GM18873 (cell line): Measurements from ENCODE around the gene DONSON.
A peak's percentile ranks its signal among the peaks of the same experiment; 100 is the strongest.

Experiments used
- ATAC-seq: cut with Tn5 transposase; IDR thresholded peaks from one replicate; pipeline ENCODE4 v1.9.1; 2021; ENCODE audit warnings: mild to moderate bottlenecking, moderate library complexity, moderate number of reproducible peaks; ENCODE audit not compliant: unreplicated experiment, low FRiP score

The DONSON gene

DNA sequence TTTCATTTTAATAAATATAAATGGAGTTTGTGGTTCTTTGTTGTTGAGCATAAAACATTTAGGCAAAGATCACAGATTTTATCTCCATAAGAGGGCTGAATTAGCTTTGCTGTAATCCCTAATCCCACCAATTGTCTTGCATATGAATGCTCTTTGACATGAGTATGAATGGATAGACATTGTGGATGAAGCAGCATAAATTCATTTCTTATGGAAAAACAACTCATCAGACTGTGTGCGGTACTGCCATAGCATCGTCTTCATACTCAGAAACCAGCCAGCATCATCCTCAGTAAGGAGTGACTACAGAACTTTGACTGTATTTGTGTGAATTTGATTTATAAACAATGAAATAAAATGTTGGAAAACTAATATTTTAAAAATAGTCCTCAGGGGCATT lies 26.1 kb downstream of the DONSON start:
- ATAC-seq = no peak

DNA sequence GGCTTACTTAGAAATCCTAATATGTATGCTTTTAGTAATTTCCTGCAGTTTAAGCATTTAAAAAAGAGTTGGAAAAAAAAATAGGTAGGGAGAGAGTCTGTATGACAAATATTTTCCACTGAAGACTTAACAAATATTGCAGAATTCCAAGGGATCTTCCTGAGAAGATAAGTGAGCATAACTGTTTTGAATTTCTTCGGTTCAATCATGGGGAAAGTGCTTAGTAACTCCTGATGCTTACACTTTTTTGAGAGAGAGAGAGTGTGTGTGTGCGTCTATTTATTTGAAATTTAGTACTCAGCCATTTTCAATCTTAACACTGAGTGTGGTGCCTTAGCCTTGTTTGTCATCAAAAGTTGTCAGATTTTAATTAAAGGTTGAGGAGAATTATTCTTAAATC lies 27.1 kb downstream of the DONSON start:
- ATAC-seq = no peak

DNA sequence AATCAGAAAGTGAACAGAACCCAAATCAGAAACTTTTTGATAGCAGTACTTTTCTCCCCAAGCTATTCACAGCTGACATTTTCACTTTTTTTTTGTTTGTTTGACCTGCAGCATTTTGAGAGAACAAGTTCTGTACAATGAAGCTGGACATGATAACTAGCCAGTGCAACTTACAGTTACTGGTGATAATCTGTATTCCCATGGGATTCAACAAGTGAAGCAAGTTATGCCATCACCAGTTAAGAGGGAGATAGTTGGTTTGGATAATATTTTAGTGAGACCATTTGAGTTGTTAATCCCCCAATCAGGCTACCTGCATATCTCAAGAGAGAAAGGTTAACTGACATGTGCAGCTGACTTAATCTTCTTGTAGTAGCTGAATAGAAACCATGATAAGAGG lies 27.5 kb downstream of the DONSON start:
- no peak for ATAC-seq

DNA sequence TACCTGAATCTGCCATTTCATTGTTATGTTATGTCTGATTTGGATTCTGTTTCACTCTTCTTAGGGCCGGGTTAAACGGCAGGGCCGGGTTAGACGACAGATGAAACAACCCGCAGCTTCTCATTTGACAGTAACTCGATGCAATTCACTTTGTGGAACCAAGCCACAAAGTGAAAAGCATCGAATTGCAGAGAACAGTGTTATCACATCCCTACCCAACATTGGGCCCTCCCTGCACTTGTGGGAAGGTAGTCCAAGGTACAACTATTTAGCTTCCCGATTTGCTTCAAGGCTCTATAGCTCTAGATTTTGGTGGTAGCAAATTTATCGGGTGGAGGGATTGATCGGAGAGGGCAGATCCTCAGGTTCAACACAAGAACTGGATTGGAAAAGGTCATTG lies 28.7 kb downstream of the DONSON start:
- no peak for ATAC-seq

DNA sequence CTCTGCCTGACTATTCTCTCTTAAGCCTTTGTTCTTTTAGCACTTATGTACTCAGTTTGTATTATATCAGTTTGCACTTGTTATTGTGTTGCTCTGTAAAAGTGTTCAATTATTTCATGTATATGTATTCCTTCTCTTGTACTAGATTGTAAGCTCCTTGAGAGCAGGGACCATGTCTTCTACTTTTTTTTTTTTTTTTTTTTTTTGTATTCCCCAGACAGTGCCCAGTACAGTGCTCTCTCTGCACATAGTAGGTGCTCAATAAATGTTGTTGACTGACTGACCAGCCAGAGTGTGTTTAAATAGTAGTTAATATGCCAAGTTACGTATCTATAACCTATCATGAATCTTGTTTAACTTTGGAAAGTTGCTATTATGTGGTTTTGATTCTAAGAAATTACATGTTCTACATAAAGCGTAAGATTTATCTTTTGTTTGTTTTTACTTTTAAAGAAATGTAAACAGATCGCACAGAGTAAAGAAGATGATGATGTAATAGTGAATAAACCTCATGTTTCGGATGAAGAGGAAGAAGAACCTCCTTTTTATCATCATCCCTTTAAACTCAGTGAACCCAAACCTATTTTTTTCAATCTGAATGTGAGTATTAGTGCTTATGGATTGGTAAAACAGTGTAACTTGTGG lies 29.6 kb downstream of the DONSON start:
- no peak for ATAC-seq

DNA sequence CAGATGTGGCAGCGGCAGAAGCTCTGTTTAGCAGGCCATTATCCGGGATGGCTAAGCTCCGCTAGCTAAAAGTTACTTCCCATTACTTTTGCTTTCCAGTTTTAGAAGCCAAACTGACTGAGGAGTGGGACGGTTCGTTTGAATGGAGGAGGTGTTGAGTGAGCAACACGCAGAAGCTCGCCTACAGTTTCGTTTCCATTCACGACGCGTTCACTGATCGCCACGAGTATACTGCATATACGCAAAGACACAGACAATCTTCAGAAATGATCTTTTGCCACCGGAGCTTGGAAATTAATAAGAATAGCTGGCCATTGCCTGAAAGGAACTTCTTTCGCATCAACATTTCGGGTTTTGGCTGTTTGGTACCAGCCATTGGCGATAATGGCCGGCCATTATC lies 31.0 kb downstream of the DONSON start:
- no peak for ATAC-seq

DNA sequence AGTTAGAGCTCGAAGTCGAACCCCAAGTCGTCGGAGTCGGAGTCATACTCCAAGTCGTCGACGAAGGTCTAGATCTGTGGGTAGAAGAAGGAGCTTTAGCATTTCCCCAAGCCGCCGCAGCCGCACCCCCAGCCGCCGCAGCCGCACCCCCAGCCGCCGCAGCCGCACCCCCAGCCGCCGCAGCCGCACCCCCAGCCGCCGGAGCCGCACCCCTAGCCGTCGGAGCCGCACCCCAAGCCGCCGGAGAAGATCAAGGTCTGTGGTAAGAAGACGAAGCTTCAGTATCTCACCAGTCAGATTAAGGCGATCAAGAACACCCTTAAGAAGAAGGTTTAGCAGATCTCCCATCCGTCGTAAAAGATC lies 33.5 kb downstream of the DONSON start:
- ATAC-seq = no peak

DNA sequence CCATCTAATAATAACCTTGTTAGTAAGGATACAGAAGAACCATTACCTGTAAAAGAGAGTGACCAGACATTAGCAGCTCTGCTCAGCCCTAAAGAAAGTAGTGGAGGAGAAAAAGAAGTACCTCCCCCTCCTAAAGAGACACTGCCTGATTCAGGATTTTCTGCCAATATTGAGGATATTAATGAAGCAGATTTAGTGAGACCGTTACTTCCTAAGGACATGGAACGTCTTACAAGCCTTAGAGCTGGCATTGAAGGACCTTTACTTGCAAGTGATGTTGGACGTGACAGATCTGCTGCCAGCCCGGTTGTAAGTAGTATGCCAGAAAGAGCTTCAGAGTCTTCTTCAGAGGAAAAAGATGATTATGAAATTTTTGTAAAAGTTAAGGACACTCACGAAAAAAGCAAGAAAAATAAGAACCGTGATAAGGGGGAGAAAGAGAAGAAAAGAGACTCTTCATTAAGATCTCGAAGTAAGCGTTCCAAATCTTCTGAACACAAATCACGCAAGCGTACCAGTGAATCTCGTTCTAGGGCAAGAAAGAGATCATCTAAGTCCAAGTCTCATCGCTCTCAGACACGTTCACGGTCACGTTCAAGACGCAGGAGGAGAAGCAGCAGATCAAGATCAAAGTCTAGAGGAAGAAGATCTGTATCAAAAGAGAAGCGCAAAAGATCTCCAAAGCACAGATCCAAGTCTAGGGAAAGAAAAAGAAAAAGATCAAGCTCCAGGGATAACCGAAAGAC lies 34.1 kb downstream of the DONSON start:
- ATAC-seq = no peak

DNA sequence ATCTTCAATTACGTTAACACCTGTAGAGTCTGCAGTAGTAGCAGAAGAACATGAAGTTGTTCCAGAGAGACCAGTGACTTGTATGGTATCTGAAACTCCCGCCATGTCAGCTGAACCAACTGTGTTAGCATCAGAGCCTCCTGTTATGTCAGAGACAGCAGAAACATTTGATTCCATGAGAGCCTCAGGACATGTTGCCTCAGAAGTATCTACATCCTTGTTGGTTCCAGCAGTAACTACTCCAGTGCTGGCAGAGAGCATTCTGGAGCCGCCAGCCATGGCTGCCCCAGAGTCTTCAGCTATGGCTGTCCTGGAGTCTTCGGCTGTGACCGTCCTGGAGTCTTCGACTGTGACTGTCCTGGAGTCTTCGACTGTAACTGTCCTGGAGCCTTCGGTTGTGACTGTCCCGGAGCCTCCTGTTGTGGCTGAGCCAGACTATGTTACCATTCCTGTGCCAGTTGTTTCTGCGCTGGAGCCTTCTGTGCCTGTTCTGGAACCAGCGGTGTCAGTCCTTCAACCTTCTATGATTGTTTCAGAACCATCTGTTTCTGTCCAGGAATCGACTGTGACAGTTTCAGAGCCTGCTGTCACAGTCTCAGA lies 35.4 kb downstream of the DONSON start:
- no peak for ATAC-seq

DNA sequence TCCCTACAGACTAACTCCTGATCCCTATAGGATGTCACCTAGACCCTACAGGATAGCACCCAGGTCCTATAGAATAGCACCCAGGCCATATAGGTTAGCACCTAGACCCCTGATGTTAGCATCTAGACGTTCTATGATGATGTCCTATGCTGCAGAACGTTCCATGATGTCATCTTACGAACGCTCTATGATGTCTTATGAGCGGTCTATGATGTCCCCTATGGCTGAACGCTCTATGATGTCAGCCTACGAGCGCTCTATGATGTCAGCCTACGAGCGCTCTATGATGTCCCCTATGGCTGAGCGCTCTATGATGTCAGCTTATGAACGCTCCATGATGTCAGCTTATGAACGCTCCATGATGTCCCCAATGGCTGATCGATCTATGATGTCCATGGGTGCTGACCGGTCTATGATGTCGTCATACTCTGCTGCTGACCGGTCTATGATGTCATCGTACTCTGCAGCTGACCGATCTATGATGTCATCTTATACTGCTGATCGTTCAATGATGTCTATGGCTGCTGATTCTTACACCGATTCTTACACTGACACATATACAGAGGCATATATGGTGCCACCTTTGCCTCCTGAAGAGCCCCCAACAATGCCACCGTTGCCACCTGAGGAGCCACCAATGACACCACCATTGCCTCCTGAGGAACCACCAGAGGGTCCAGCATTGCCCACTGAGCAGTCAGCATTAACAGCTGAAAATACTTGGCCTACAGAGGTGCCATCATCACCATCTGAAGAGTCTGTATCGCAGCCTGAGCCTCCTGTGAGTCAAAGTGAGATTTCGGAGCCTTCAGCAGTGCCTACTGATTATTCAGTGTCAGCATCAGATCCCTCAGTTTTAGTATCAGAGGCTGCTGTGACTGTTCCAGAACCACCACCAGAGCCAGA lies 36.1 kb downstream of the DONSON start:
- ATAC-seq = no peak

DNA sequence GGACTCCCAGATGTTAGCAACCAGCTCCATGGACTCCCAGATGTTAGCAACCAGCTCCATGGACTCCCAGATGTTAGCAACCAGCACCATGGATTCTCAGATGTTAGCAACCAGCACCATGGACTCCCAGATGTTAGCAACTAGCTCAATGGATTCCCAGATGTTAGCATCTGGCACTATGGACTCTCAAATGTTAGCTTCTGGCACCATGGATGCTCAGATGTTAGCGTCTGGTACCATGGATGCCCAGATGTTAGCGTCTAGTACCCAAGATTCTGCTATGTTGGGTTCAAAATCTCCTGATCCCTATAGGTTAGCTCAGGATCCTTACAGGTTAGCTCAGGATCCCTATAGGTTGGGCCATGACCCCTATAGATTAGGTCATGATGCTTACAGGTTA lies 36.8 kb downstream of the DONSON start:
- no peak for ATAC-seq

DNA sequence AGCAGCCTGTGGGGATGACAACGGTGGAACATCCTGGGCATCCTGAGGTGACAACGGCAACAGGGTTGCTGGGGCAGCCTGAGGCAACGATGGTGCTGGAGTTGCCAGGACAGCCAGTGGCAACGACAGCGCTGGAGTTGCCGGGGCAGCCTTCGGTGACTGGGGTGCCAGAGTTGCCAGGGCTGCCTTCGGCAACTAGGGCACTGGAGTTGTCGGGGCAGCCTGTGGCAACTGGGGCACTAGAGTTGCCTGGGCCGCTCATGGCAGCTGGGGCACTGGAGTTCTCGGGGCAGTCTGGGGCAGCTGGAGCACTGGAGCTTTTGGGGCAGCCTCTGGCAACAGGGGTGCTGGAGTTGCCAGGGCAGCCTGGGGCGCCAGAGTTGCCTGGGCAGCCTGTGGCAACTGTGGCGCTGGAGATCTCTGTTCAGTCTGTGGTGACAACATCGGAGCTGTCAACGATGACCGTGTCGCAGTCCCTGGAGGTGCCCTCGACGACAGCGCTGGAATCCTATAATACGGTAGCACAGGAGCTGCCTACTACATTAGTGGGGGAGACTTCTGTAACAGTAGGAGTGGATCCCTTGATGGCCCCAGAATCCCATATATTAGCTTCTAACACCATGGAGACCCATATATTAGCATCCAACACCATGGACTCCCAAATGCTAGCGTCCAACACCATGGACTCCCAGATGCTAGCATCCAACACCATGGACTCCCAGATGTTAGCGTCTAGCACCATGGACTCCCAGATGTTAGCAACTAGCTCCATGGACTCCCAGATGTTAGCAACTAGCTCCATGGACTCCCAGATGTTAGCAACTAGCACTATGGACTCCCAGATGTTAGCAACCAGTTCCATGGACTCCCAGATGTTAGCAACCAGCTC lies 37.5 kb downstream of the DONSON start:
- no peak for ATAC-seq

DNA sequence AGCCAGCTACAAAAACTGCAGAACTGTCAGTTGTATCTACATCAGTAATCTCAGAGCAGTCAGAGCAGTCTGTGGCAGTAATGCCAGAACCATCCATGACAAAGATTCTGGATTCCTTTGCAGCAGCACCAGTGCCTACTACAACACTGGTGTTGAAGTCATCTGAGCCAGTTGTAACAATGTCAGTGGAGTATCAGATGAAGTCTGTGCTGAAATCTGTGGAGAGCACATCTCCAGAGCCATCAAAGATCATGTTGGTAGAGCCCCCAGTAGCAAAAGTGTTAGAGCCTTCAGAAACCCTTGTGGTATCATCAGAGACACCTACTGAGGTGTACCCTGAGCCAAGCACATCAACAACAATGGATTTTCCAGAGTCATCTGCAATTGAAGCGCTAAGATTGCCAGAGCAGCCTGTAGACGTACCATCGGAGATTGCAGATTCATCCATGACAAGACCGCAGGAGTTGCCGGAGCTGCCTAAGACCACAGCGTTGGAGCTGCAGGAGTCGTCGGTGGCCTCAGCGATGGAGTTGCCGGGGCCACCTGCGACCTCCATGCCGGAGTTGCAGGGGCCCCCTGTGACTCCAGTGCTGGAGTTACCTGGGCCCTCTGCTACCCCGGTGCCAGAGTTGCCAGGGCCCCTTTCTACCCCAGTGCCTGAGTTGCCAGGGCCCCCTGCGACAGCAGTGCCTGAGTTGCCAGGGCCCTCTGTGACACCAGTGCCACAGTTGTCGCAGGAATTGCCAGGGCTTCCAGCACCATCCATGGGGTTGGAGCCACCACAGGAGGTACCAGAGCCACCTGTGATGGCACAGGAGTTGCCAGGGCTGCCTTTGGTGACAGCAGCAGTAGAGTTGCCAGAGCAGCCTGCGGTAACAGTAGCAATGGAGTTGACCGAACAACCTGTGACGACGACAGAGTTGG lies 38.4 kb downstream of the DONSON start:
- no peak for ATAC-seq

DNA sequence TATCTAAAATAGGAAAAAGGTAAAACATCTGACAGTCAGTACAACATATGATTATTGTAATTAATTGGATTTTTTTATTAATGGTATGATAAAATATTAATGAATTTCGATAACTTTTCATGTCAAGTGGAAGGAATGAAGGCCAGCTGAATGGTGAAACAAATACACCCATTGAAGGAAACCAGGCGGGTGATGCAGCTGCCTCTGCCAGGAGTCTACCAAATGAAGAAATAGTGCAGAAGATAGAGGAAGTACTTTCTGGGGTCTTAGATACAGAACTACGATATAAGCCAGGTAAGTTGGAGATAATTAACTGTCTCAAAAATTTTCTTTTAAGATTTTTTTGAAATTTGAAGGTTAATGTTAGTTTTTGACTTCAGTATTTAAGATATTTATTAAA lies 42.4 kb downstream of the DONSON start:
- ATAC-seq = no peak

DNA sequence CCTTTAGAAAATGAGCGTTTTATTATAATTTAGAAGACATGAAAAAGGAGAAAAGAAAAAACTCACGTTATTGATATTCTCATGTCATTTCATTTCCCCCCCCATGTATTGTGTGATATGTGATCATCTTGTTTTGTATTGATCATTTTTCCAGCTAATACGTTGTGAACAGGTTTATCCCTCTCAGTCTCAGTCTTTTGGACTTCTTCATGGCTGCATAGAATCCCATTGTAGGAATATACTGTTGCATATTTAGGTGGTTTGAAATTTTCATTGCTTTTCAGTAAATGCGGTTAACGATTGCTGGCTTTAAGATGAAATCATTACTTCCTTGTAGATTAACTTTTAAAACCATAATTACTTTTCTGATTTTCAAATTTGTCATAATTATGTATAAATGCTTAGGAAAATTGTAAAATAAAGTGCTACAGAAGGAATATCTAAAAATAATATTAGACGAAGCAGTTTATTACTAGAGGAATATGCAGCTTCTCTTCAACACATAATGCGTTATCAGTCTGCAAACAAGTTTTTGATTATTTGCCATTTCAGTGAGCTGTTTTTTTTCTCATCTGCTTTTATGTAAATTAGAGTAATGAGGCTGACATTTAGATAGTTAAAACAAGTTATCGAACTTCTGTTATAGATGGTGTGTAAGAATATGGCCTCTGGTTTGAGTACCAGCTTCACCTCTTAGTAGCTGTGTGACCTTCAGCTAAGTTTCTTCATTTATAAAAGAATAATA lies 43.9 kb downstream of the DONSON start:
- no peak for ATAC-seq

DNA sequence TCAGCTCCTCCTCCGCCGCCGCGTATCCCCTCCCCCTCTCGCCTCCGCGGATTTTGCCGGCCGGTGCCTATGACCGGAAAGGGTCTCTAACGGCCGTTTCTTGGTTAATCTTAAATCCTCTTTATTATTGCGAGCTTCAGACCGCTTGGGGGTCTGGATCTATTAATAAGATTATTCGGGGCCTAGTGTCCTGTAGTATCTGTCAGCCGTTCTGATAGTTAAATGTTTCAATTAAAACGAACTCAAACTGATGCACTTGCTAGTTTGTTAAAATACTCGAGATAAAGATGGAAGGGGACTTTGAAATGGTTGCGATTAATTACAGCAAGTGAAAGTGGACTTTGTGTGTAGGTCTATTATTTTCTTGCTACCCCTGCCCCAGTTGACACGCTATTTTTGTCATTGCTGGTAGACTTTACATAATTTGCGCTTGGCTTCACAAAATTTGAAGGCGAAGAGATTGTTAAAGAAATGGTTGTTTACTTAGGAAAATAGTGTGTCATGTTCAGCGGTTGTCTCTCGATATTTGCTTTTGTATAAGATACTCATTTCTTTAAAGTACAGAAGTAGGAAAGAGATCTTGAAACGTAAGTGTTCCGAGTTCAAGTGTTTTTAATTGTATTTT lies 44.9 kb downstream of the DONSON start:
- ATAC-seq = no peak

DNA sequence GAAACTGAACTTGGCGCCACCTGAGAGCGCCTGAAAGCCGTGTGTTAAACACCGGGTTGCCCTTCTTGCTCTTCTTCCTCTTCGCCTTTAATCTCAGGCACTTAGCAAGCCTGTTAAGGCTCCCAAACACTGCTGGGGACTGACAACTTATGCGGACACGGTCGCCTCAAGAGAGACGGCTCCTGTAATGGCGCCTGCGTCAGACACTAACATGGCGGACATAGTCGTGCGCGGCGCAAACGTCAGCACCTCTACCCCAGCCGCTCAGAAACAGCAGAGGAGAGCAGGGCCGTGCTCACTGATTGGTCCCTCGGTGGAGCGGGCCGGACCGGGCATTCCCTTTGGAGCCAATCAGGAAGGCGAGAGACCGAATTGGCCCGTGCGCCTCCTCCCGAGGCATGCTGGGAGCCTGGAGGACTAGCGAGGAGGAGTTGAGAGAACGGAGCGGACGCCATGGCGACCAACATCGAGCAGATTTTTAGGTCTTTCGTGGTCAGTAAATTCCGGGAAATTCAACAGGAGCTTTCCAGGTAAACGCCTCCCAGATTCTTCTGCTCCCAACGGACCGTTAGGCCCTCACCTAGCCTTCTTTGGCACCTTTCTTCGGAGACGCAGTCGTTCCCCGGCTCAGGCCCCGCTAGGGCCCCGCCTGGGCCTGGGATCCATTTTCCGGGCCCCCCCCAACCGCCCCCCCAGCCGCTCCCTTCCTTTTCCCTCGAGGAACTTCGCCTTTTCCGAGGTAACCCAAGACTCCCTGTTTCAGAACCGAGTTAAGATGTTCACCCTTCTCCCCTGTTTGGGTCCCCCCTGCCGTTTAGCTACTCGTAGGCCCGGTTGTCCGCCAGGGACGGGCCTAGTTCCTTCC lies 45.6 kb downstream of the DONSON start, which contains the start of gene SON:
Gene SON, plus strand, starts transcription at position 399 of the 865 bp plus-strand sequence. Its CDS starts 55 bp downstream, at position 454.
- peak; percentile 89 for ATAC-seq
